Activated B cell treated with CpG ODN at 0.5 μM for 24 hours (primary cell): ENCODE data around the gene MAP3K6. TPM values are rescaled to one million over a fixed set of nuclear protein-coding genes. Genes with fewer than 3 reads are reported as not detected.
A peak's percentile ranks its signal among the peaks of the same experiment; 100 is the strongest.

Experiments used
- ATAC-seq: fragments of 200-7000 bp; cut with Tn5 transposase; one replicate; pipeline ENCODE4 v1.10.0; 2021; ENCODE audit warnings: low read depth, mild to moderate bottlenecking, moderate library complexity
- CTCF ChIA-PET: fragments of 350-600 bp; sonication (Branson Sonifier 250); formaldehyde crosslinking; loops from one replicate; lab custom pipeline; 2021; ENCODE audit warnings: antibody characterized with exemption; lab: Charles Lee
- POLR2A ChIA-PET: fragments of 350-600 bp; sonication (Branson Sonifier 250); formaldehyde crosslinking; loops from one replicate; lab custom pipeline; 2021; ENCODE audit warnings: antibody characterized with exemption; lab: Charles Lee
- DNase-seq: peaks from one replicate; pipeline ENCODE4 v3.0.0; 2022
- H3K27ac Mint-ChIP-seq: one replicate; pipeline ENCODE4 v1.8.0; 2020; ENCODE audit warnings: mixed read lengths
- H3K27me3 Mint-ChIP-seq: one replicate; pipeline ENCODE4 v1.8.0; 2021; ENCODE audit warnings: mixed read lengths
- H3K36me3 Mint-ChIP-seq: one replicate; pipeline ENCODE4 v1.8.0; 2021; ENCODE audit warnings: low read depth, mixed read lengths
- H3K4me1 Mint-ChIP-seq: one replicate; pipeline ENCODE4 v1.8.0; 2021; ENCODE audit warnings: mixed read lengths
- H3K4me3 Mint-ChIP-seq: one replicate; pipeline ENCODE4 v1.8.0; 2020; ENCODE audit warnings: mild to moderate bottlenecking, mixed read lengths
- H3K9me3 Mint-ChIP-seq: one replicate; pipeline ENCODE4 v1.8.0; 2020; ENCODE audit warnings: mixed read lengths
- CTCF ChIP-seq: fragments of 200-600 bp; IDR thresholded peaks from one replicate; pipeline ENCODE4 v1.8.0; 2022; ENCODE audit warnings: antibody characterized with exemption, mild to moderate bottlenecking
- intact Hi-C: fragments of 100-400 bp; cut with micrococcal nuclease; formaldehyde crosslinking; loops from one replicate; pipeline ENCODE4 v1.15.1; 2024
- total RNA-seq: library from RNA; stranded (reverse); gene quantifications from 2 replicates; pipeline ENCODE4 v1.2.3, GENCODE V29; 2022

MAP3K6 gene
- total RNA-seq, 1 donor from 2014 or later: 4.6 TPM

DNA sequence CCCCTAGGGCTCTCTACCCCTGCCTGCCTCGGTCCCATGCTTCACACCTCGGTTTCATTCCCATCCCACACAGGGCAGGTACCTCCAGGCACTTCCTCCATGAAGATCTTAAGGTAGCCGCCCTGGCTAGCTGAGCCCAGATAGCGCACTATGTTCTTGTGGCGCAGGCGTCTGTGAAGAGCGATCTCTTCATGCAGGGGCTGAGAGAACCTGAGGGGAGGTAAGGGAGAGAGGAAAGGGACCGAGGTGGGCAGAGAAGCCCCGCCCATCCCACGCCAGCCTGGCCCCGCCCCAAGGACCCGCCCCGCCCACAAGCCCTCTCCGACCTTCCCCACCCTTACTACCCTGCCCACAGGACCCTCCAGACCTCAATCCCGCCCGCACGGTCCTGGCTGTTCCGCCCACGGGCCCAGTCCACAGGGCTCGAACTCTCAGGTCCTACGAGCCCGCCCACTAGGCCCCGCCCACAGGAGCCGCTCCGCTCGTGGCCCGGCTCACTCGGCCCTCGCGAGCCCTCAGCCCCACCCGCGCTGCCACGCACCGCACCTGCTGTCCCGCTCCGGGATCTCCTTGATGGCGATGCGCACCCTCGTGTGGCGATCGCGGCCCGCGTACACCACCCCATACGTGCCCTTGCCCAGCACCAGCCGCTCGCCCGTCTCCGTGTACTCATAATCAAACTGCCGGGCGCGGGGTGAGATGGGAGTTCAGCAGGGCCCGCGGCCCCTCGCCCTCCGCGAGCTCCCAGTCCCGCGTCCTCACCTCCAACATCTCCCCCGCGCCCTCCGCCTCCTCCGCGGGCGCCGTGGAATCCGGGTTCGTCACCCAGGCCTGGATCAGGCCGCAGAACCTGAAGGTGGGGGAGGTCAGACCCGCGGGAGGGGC is 6.4 kb downstream of the MAP3K6 start:
- H3K36me3 Mint-ChIP-seq: peaks cover 2% of the 10 kb centered on the region
- H3K4me1 Mint-ChIP-seq: peaks cover 57% of the 10 kb centered on the region
- POLR2A ChIA-PET: interaction anchor here (0.6 to 9.1 kb wide), 3 partner anchors 11 to 301 kb away, joined by 4 to 75 read pairs (median 7); partner anchors contain the start of gene SYTL1

DNA sequence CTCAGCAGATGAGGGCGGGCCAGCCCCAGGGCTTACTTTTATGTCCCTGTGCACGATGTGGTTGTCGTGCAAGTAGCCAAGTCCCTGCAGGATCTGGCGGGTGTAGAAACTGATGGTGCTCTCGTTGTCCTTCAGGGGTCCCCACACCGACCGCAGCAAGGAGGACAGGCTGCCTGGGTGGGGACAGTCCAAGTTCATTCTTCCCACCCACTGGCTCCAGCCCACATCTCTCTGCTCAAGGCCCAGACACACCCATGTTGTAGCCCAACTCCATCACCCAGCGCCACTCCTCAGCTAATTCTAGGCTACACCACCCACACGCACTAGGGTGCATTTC is 7.0 kb downstream of the MAP3K6 start:
- Mint-ChIP-seq H3K4me3 (peak overlapping the region; percentile 84), H3K9me3 (no peaks in the 10 kb centered on the region), H3K4me1 (peaks cover 54% of the 10 kb centered on the region), H3K27ac (peak overlapping the region; percentile 53), H3K27me3 (no peaks in the 10 kb centered on the region), H3K36me3 (peaks cover 3% of the 10 kb centered on the region)
- no peak for DNase-seq
- POLR2A ChIA-PET: interaction anchor here (9.1 kb wide), 1 partner anchor 17 kb away, joined by 75 read pairs; the partner anchor contains the start of gene SYTL1
- TF ChIP-seq CTCF: no peak
- CTCF ChIA-PET: interaction anchor here (0.7 to 1.1 kb wide), 2 partner anchors 35 to 59 kb away, joined by 3 to 5 read pairs; no protein-coding TSS in a partner anchor
- ATAC-seq: no peak
- intact Hi-C loops: loop anchor here (1.0 to 10.0 kb wide), 2 partner anchors 10 to 1075 kb away; partner anchors contain the start of gene SH3BGRL3

More for the DNA sequence above, 6.4 kb downstream of the MAP3K6 start:
- DNase-seq (peak; percentile 70), ATAC-seq (peak; percentile 38)
- H3K27ac Mint-ChIP-seq: peak overlapping the region; percentile 53
- intact Hi-C loops: loop anchor here (1.0 to 10.0 kb wide), 2 partner anchors 9 to 1076 kb away; partner anchors contain the start of gene SH3BGRL3
- H3K4me3 Mint-ChIP-seq: peak overlapping the region; percentile 84
- no peaks in the 10 kb centered on the region for H3K27me3 Mint-ChIP-seq
- no peak for TF ChIP-seq CTCF
- H3K9me3 Mint-ChIP-seq: no peaks in the 10 kb centered on the region
- CTCF ChIA-PET: interaction anchor here (0.7 to 1.8 kb wide), 3 partner anchors 18 to 60 kb away, joined by 3 to 5 read pairs (median 5); partner anchors contain the start of gene SYTL1

DNA sequence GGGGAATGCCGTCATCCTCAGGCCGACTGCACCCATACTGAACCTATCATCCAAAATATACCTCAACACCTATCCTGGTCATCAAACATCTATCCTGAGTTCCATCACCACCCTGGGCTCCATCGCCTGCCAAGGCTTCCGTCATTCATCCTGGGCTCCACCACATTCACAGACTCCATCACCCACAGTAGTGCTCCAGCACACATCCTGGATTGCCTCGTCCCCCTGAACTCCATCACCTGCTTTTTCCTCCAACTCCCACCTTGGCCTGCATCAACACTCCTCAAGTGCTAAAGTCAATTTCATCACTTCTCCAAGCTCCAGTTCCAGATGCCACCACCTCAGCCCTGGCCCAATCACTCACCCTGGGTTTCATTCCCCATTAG is 7.8 kb downstream of the MAP3K6 start:
- ATAC-seq: no peak
- TF ChIP-seq CTCF: no peak
- no peaks in the 10 kb centered on the region for H3K27me3 Mint-ChIP-seq
- POLR2A ChIA-PET: interaction anchor here (9.1 kb wide), 1 partner anchor 16 kb away, joined by 75 read pairs; the partner anchor contains the start of gene SYTL1
- peak overlapping the region; percentile 38 for H3K4me3 Mint-ChIP-seq
- H3K9me3 Mint-ChIP-seq: no peaks in the 10 kb centered on the region
- H3K4me1 Mint-ChIP-seq: peaks cover 46% of the 10 kb centered on the region
- DNase-seq: no peak
- H3K36me3 Mint-ChIP-seq: peaks cover 4% of the 10 kb centered on the region
- H3K27ac Mint-ChIP-seq: peak overlapping the region; percentile 30
- CTCF ChIA-PET: interaction anchor here (1.1 to 3.9 kb wide), 6 partner anchors 7 to 247 kb away, joined by 5 to 43 read pairs (median 16); partner anchors contain the start of genes AHDC1, CD164L2 and MAP3K6
- intact Hi-C loops: no loop called here

- H3K27ac Mint-ChIP-seq: peak overlapping the region; percentile 56
- DNase-seq: no peak
These were observed 8.5 kb downstream of the MAP3K6 start for GRCh38 chr1:27358038-27358927.

More at GRCh38 chr1:27358038-27358927, 8.5 kb downstream of the MAP3K6 start:
- Mint-ChIP-seq H3K27me3 (no peaks in the 10 kb centered on the region), H3K36me3 (peaks cover 6% of the 10 kb centered on the region), H3K4me1 (peaks cover 46% of the 10 kb centered on the region), H3K4me3 (no peak overlapping the region), H3K9me3 (no peaks in the 10 kb centered on the region)
- POLR2A ChIA-PET: interaction anchor here (1.0 to 9.1 kb wide), 4 partner anchors 7 to 28 kb away, joined by 3 to 75 read pairs (median 15); partner anchors contain the start of genes MAP3K6 and SYTL1
- CTCF ChIA-PET: interaction anchor here (0.9 to 3.9 kb wide), 15 partner anchors 8 to 457 kb away, joined by 3 to 43 read pairs (median 6); partner anchors contain the start of genes AHDC1, CD164L2, GPATCH3 and GPR3
- TF ChIP-seq CTCF: no peak
- intact Hi-C loops: no loop called here
- no peak for ATAC-seq
